ENCODE data around the gene FOXL1. TPM values are rescaled to one million over a fixed set of nuclear protein-coding genes. Genes with fewer than 3 reads are reported as not detected.

FOXL1 gene
- total and polyA plus RNA-seq, 2 of the 13 experiments (the other 11 are each of a cell fraction or from before 2014, with no cell fraction given), result not detected

DNA sequence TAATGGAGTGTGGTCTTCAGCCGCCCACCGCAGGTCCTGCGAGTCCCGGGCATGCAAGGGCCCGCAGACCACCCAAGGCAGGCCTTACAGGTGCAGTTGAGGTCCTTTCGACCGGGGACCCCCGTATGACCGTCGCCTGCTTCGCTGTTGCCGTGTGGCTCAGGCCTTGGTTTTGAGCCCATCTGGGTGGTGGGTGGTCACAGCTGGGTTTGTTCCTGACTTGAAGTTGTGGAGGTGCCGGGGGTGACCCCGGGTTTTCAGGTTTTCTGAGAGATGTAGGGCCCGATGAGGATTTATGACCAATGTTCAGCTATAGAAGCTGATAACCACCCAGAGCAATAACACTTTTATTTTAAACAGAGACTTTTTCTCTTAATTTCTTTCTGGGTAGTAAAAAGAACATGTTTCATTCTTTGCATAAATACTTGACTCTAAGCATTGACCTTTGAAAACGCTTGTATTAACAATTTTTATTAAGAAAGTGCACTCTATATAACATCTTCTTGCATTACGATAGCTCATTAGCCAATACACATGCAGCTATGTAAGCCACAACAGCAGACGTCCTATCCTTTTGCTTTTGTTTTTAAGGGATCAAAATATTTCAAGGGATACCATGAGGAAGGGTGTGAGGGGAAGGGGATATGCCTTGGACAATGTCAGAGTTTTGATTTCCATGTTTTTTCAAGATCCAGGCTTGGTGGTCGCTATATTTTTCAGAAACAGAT lies 1.9 kb downstream of the FOXL1 start:
- no peak overlapping the region for H3K4me2 ChIP-seq (ENCODE audit: low read depth, low read length)
- no TSS peak for BruUV-seq (replicated peaks)
- DNase-seq (ENCODE audit: low spot score) (no peak), FAIRE-seq (no peak), ATAC-seq (no peak)
- intact Hi-C loops (cut with micrococcal nuclease; ENCODE audit: unreplicated experiment) (loop anchor here (10.0 kb wide), 1 partner anchor 275 kb away; no protein-coding TSS in a partner anchor), in situ Hi-C loops (cut with HindIII; ENCODE audit: extremely low pct_ligation_motif_present, low pct_unique_long_range_greater_than_20kb) (no loop called here)
- CTCF ChIA-PET (ENCODE audit: low intra/inter-chr PET ratio, low total read pairs), result no interaction called here
- H3K9ac ChIP-seq (ENCODE audit: insufficient read depth, low read depth, low read length), result no peak overlapping the region
- H3K27ac ChIP-seq (ENCODE audit: extremely low read length, insufficient read depth, low read length), result no peak overlapping the region
- H3K27me3 ChIP-seq (ENCODE audit: control insufficient read depth in 1 of 2, insufficient read depth in 2 of 2, low read length in 2 of 2), result peaks cover 4 to 72% of the 10 kb centered on the region in 2 experiments
- TF ChIP-seq ARNT2 (CRISPR knock-in tag; IDR thresholded peaks at IDR 0.05; ENCODE audit: low read depth) (no peak), ZNF788 (CRISPR knock-in tag; IDR thresholded peaks at IDR 0.05; ENCODE audit: borderline replicate concordance) (no peak), RFXAP (CRISPR knock-in tag; IDR thresholded peaks at IDR 0.05; ENCODE audit: borderline replicate concordance) (no peak), EZH2 (conservative IDR thresholded peaks at IDR 0.05; ENCODE audit: low read depth, low read length) (0 out of 2 replicates have a peak, but pooled peaks have one; percentile 29), ZNF740 (CRISPR knock-in tag; IDR thresholded peaks at IDR 0.05) (no peak)
- peaks cover 9% of the 10 kb centered on the region for H3K4me1 ChIP-seq (ENCODE audit: insufficient read depth, low read length)
- H3K36me3 ChIP-seq (replicated peaks in 1 of 2; ENCODE audit: control insufficient read depth in 1 of 2, insufficient read depth in 2 of 2, low read length in 2 of 2), result no peaks in the 10 kb centered on the region
- no peaks in the 10 kb centered on the region for H3K79me2 ChIP-seq (ENCODE audit: insufficient read depth, low read length)
- no peak overlapping the region for H3K4me3 ChIP-seq (replicated peaks in 1 of 3; ENCODE audit: insufficient read depth in 1 of 3, low read depth in 2 of 3, low read length in 3 of 3)
- POLR2A ChIA-PET, result no interaction called here
- H4K20me1 ChIP-seq (ENCODE audit: insufficient read depth, low read length), result peaks cover 2% of the 10 kb centered on the region; the same call in 1 of the 2 replicates
- no peak overlapping the region for H2AFZ ChIP-seq (ENCODE audit: low read length)
- WGBS (ENCODE audit: low lambda C conversion rate), result 21% methylated on average over 19 of the region's 19 CpGs
- no peaks in the 10 kb centered on the region for H3K9me3 ChIP-seq (ENCODE audit: low read length)

GRCh38 chr16:86580791-86581170 lies 2.4 kb downstream of the FOXL1 start:
- in situ Hi-C loops (cut with HindIII; ENCODE audit: extremely low pct_ligation_motif_present, low pct_unique_long_range_greater_than_20kb), result no loop called here
- H3K27ac ChIP-seq (ENCODE audit: extremely low read length, insufficient read depth, low read length), result no peak overlapping the region
- H3K4me2 ChIP-seq (ENCODE audit: low read depth, low read length), result no peak overlapping the region
- H3K36me3 ChIP-seq (replicated peaks in 1 of 2; ENCODE audit: control insufficient read depth in 1 of 2, insufficient read depth in 2 of 2, low read length in 2 of 2), result no peaks in the 10 kb centered on the region
- TF ChIP-seq KMT2A (CRISPR knock-in tag; IDR thresholded peaks at IDR 0.05) (no peak), MYNN (CRISPR knock-in tag; IDR thresholded peaks at IDR 0.05; ENCODE audit: low read depth) (no peak), ZSCAN30 (CRISPR knock-in tag; IDR thresholded peaks at IDR 0.05) (no peak)
- TF ChIP-seq, protein P1, sequence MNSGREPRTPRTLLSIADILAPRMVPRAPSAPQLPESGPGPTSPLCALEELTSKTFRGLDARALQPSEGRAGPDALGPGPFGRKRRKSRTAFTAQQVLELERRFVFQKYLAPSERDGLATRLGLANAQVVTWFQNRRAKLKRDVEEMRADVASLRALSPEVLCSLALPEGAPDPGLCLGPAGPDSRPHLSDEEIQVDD (CRISPR knock-in tag; IDR thresholded peaks at IDR 0.05; ENCODE audit: borderline replicate concordance), result no peak
- H3K4me3 ChIP-seq (replicated peaks in 1 of 3; ENCODE audit: insufficient read depth in 1 of 3, low read depth in 2 of 3, low read length in 3 of 3), result no peak overlapping the region
- DNase-seq (ENCODE audit: low spot score) (no peak), ATAC-seq (no peak), FAIRE-seq (no peak)
- H3K79me2 ChIP-seq (ENCODE audit: insufficient read depth, low read length), result no peaks in the 10 kb centered on the region
- no TSS peak for BruUV-seq (replicated peaks)
- no peak overlapping the region for H3K9ac ChIP-seq (ENCODE audit: insufficient read depth, low read depth, low read length)
- H3K27me3 ChIP-seq (ENCODE audit: control insufficient read depth in 1 of 2, insufficient read depth in 2 of 2, low read length in 2 of 2), result peaks cover 4 to 70% of the 10 kb centered on the region in 2 experiments
- ChIA-PET CTCF (ENCODE audit: low intra/inter-chr PET ratio, low total read pairs) (no interaction called here), POLR2A (no interaction called here)
- no peak overlapping the region for H2AFZ ChIP-seq (ENCODE audit: low read length)
- intact Hi-C loops (cut with micrococcal nuclease; ENCODE audit: unreplicated experiment), result loop anchor here (10.0 kb wide), 1 partner anchor 274 kb away; no protein-coding TSS in a partner anchor
- peaks cover 8% of the 10 kb centered on the region for H3K4me1 ChIP-seq (ENCODE audit: insufficient read depth, low read length)
- H3K9me3 ChIP-seq (ENCODE audit: low read length), result no peaks in the 10 kb centered on the region
- no peaks in the 10 kb centered on the region; the same call in 1 of the 2 replicates for H4K20me1 ChIP-seq (ENCODE audit: insufficient read depth, low read length)
- WGBS (ENCODE audit: low lambda C conversion rate), result under 1% methylated on average over 9 of the region's 9 CpGs
